Measurements from ENCODE around the gene EVX1.

- TF ChIP-seq POLR2A (IDR thresholded peaks at IDR 0.05) = no peak
- TF ChIP-seq POLR2AphosphoS5 (IDR thresholded peaks at IDR 0.05) = no peak
Observed at GRCh38 chr7:27277628-27278027, 35.0 kb downstream of the EVX1 start.

Measured in spleen (tissue), 3 donors.